A673 (cell line): ENCODE measurements around the gene ZNF41. TPM values are rescaled to one million over a fixed set of nuclear protein-coding genes. Genes with fewer than 3 reads are reported as not detected.
"Not testable (repeated sequence)": the region's sequence is repeated elsewhere in the genome, so short reads cannot be mapped to it uniquely, and the experiment has no call there.

Source experiments
- BruUV-seq: library from RNA; stranded (reverse); fragments of 400-500 nt; replicated peaks from 2 replicates; lab custom pipeline; 2021; lab: Mats Ljungman, UMichigan
- CTCF ChIA-PET: fragments of 300-600 bp; sonication (Branson Sonifier 250); formaldehyde crosslinking; loops from one replicate; lab custom pipeline; 2022; ENCODE audit warnings: antibody characterized with exemption; lab: Charles Lee
- POLR2A ChIA-PET: fragments of 300-600 bp; sonication (Branson Sonifier 250); formaldehyde crosslinking; loops from one replicate; lab custom pipeline; 2022; ENCODE audit warnings: antibody characterized with exemption; ENCODE audit not compliant: low non-redundant PET; lab: Charles Lee
- DNase-seq: peaks from one replicate; pipeline ENCODE4 v3.0.0-alpha.2; 2015; ENCODE audit warnings: low spot score
- H3K27ac ChIP-seq: fragments of 200-600 bp; sonication (generic); 2 replicates; pipeline ENCODE4 v1.5.1; 2016; ENCODE audit warnings: mixed run types, low read depth, mild to moderate bottlenecking, mixed read lengths, antibody characterized with exemption, low read length; ENCODE audit not compliant: poor library complexity, severe bottlenecking
- H3K27me3 ChIP-seq: fragments of 200-600 bp; sonication (generic); replicated peaks from 2 replicates; pipeline ENCODE4 v1.6.1; 2017; ENCODE audit warnings: mixed run types, low read depth, mild to moderate bottlenecking, mixed read lengths, antibody characterized with exemption, low read length; ENCODE audit not compliant: insufficient read depth, poor library complexity
- H3K36me3 ChIP-seq: fragments of 200-600 bp; sonication (generic); 2 replicates; pipeline ENCODE4 v1.6.1; 2016; ENCODE audit warnings: mixed run types, mild to moderate bottlenecking, mixed read lengths, antibody characterized with exemption, low read length; ENCODE audit not compliant: insufficient read depth, poor library complexity, severe bottlenecking
- H3K4me1 ChIP-seq: fragments of 200-600 bp; sonication (generic); 2 replicates; pipeline ENCODE4 v1.6.1; 2017; ENCODE audit warnings: mixed run types, mild to moderate bottlenecking, mixed read lengths, antibody characterized with exemption, low read length; ENCODE audit not compliant: insufficient read depth, poor library complexity, severe bottlenecking
- H3K4me3 ChIP-seq: fragments of 200-600 bp; sonication (generic); 2 replicates; pipeline ENCODE4 v1.5.1; 2016; ENCODE audit warnings: low read depth, mixed run types, mild to moderate bottlenecking, mixed read lengths, low read length; ENCODE audit not compliant: poor library complexity, severe bottlenecking
- H3K9me3 ChIP-seq: fragments of 200-600 bp; sonication (generic); 2 replicates; pipeline ENCODE4 v1.6.1; 2016; ENCODE audit warnings: mixed run types, low read depth, mild to moderate bottlenecking, mixed read lengths, antibody characterized with exemption, low read length; ENCODE audit not compliant: poor library complexity, severe bottlenecking
- CTCF ChIP-seq: fragments of 300-800, 200-600 bp; sonication (generic); conservative IDR thresholded peaks from 2 replicates; pipeline ENCODE4 v1.5.1; 2017; ENCODE audit warnings: low read depth, mild to moderate bottlenecking, antibody characterized with exemption, low read length, moderate library complexity, mixed read lengths
- EZH2 ChIP-seq: fragments of 200-600 bp; sonication (generic); IDR thresholded peaks from 2 replicates; pipeline ENCODE4 v1.6.1; 2017; ENCODE audit warnings: borderline replicate concordance, low read depth, mild to moderate bottlenecking, mixed read lengths, antibody characterized with exemption, low read length; ENCODE audit not compliant: poor library complexity, severe bottlenecking
- intact Hi-C: fragments of 100-400 bp; cut with micrococcal nuclease; formaldehyde crosslinking; loops from one replicate; pipeline ENCODE4 v1.10.0; 2022; ENCODE audit not compliant: unreplicated experiment
- total RNA-seq: library from RNA; stranded (reverse); gene quantifications from 2 replicates; pipeline ENCODE4 v1.2.3, GENCODE V29; 2021

The ZNF41 gene
- total RNA-seq, 1 experiment from 2014 or later = 6.4 TPM

- TF ChIP-seq CTCF (no peak), EZH2 (no peak)
- ChIA-PET POLR2A (no interaction called here), CTCF (no interaction called here)
- H3K4me1 ChIP-seq = no peaks in the 10 kb centered on the region
- intact Hi-C loops = no loop called here
- H3K9me3 ChIP-seq = no peaks in the 10 kb centered on the region
- H3K27me3 ChIP-seq = no peaks in the 10 kb centered on the region
- DNase-seq = no peak
- H3K4me3 ChIP-seq = no peak overlapping the region
- no peaks in the 10 kb centered on the region for H3K36me3 ChIP-seq
- no TSS peak for BruUV-seq
- no peak overlapping the region for H3K27ac ChIP-seq
Observed at GRCh38 chrX:47515941-47516665, 33.1 kb upstream of the ZNF41 start.

GRCh38 chrX:47514533-47515235 lies 31.7 kb upstream of the ZNF41 start:
- BruUV-seq = no TSS peak
- DNase-seq = no peak
- Histone ChIP-seq H3K4me3 (no peak overlapping the region), H3K27me3 (no peaks in the 10 kb centered on the region), H3K9me3 (no peaks in the 10 kb centered on the region), H3K27ac (no peak overlapping the region), H3K4me1 (no peaks in the 10 kb centered on the region), H3K36me3 (no peaks in the 10 kb centered on the region)
- intact Hi-C loops = no loop called here
- POLR2A ChIA-PET = no interaction called here
- TF ChIP-seq EZH2 = no peak
- no peak for TF ChIP-seq CTCF
- CTCF ChIA-PET = no interaction called here

- H3K27me3 ChIP-seq, intact Hi-C loops, H3K9me3 ChIP-seq, POLR2A ChIA-PET, H3K36me3 ChIP-seq, CTCF ChIA-PET, H3K27ac ChIP-seq, H3K4me1 ChIP-seq, BruUV-seq, DNase-seq: not testable (repeated sequence)
- H3K4me3 ChIP-seq = peak overlapping the region; percentile 40
Observed at GRCh38 chrX:47513034-47513965, 30.3 kb upstream of the ZNF41 start.

GRCh38 chrX:47512383-47512782 lies 29.4 kb upstream of the ZNF41 start:
- H3K4me3 ChIP-seq, H3K9me3 ChIP-seq, H3K27me3 ChIP-seq, POLR2A ChIA-PET, H3K27ac ChIP-seq, intact Hi-C loops, DNase-seq, H3K4me1 ChIP-seq, CTCF ChIA-PET, H3K36me3 ChIP-seq, BruUV-seq: not testable (repeated sequence)
